Measurements from ENCODE around the gene ABCB8. TPM values are rescaled to one million over a fixed set of nuclear protein-coding genes. Genes with fewer than 3 reads are reported as not detected.

ABCB8 gene
- total RNA-seq, 1 donor from 2014 or later, result 36.2 TPM

- no peak for TF ChIP-seq CTCF (IDR thresholded peaks at IDR 0.05; ENCODE audit: unreplicated experiment)
- peak; percentile 63 for DNase-seq (ENCODE audit: low spot score, unreplicated experiment)
- no peak overlapping the region for H3K4me3 Mint-ChIP-seq (ENCODE audit: low read depth)
- no peaks in the 10 kb centered on the region for H3K36me3 Mint-ChIP-seq (ENCODE audit: insufficient read depth)
- H3K27me3 Mint-ChIP-seq, result peaks cover 69% of the 10 kb centered on the region
- no peaks in the 10 kb centered on the region for H3K4me1 Mint-ChIP-seq (ENCODE audit: low read depth)
- no peak overlapping the region for H3K27ac Mint-ChIP-seq
- H3K9me3 Mint-ChIP-seq (ENCODE audit: low read depth), result no peaks in the 10 kb centered on the region
Observed at GRCh38 chr7:150983893-150984368, 44.3 kb upstream of the ABCB8 start.

GRCh38 chr7:150986099-150986512 lies 42.1 kb upstream of the ABCB8 start:
- H3K27me3 Mint-ChIP-seq, result peaks cover 71% of the 10 kb centered on the region
- H3K9me3 Mint-ChIP-seq (ENCODE audit: low read depth), result no peaks in the 10 kb centered on the region
- TF ChIP-seq CTCF (IDR thresholded peaks at IDR 0.05; ENCODE audit: unreplicated experiment), result peak; percentile 76
- no peak overlapping the region for H3K4me3 Mint-ChIP-seq (ENCODE audit: low read depth)
- DNase-seq (ENCODE audit: low spot score, unreplicated experiment), result peak; percentile 61
- no peak overlapping the region for H3K27ac Mint-ChIP-seq
- no peaks in the 10 kb centered on the region for H3K4me1 Mint-ChIP-seq (ENCODE audit: low read depth)
- no peaks in the 10 kb centered on the region for H3K36me3 Mint-ChIP-seq (ENCODE audit: insufficient read depth)

GRCh38 chr7:150986556-150986955 lies 41.7 kb upstream of the ABCB8 start:
- TF ChIP-seq CTCF (IDR thresholded peaks at IDR 0.05; ENCODE audit: unreplicated experiment), result no peak
- H3K36me3 Mint-ChIP-seq (ENCODE audit: insufficient read depth), result no peaks in the 10 kb centered on the region
- no peak for DNase-seq (ENCODE audit: low spot score, unreplicated experiment)
- no peaks in the 10 kb centered on the region for H3K4me1 Mint-ChIP-seq (ENCODE audit: low read depth)
- H3K27me3 Mint-ChIP-seq, result peaks cover 66% of the 10 kb centered on the region
- no peak overlapping the region for H3K27ac Mint-ChIP-seq
- no peak overlapping the region for H3K4me3 Mint-ChIP-seq (ENCODE audit: low read depth)
- no peaks in the 10 kb centered on the region for H3K9me3 Mint-ChIP-seq (ENCODE audit: low read depth)

- Mint-ChIP-seq H3K9me3 (ENCODE audit: low read depth) (no peaks in the 10 kb centered on the region), H3K27ac (no peak overlapping the region), H3K27me3 (peaks cover 47% of the 10 kb centered on the region), H3K4me1 (ENCODE audit: low read depth) (no peaks in the 10 kb centered on the region), H3K4me3 (ENCODE audit: low read depth) (no peak overlapping the region), H3K36me3 (ENCODE audit: insufficient read depth) (no peaks in the 10 kb centered on the region)
- peak; percentile 73 for DNase-seq (ENCODE audit: low spot score, unreplicated experiment)
- TF ChIP-seq CTCF (IDR thresholded peaks at IDR 0.05; ENCODE audit: unreplicated experiment), result peak; percentile 83
Observed at GRCh38 chr7:150988230-150989226, 39.7 kb upstream of the ABCB8 start.

- Mint-ChIP-seq H3K4me1 (ENCODE audit: low read depth) (no peaks in the 10 kb centered on the region), H3K27ac (no peak overlapping the region), H3K4me3 (ENCODE audit: low read depth) (no peak overlapping the region), H3K9me3 (ENCODE audit: low read depth) (no peaks in the 10 kb centered on the region), H3K36me3 (ENCODE audit: insufficient read depth) (no peaks in the 10 kb centered on the region), H3K27me3 (peaks cover 42% of the 10 kb centered on the region)
- no peak for TF ChIP-seq CTCF (IDR thresholded peaks at IDR 0.05; ENCODE audit: unreplicated experiment)
- DNase-seq (ENCODE audit: low spot score, unreplicated experiment), result no peak
Observed at GRCh38 chr7:150989456-150989855, 38.8 kb upstream of the ABCB8 start.
